Heart right ventricle (tissue), 16 donors: ENCODE measurements around the gene LRRC15. TPM values are rescaled to one million over a fixed set of nuclear protein-coding genes. Genes with fewer than 3 reads are reported as not detected.

Experiments used
- ATAC-seq, 8 donors: fragments of 200-7000 bp; cut with Tn5 transposase; one replicate each; pipeline ENCODE4 v1.9.1; 2020; ENCODE audit warnings: mild to moderate bottlenecking in 8 of 8, moderate library complexity in 8 of 8, moderate number of reproducible peaks in 1 of 8
- DNase-seq, 2 donors: peaks; one replicate each; pipeline ENCODE4 v3.0.0-alpha.2; 2020
- H3K27ac ChIP-seq, 10 donors: fragments of 200-600 bp; sonication (generic) in 2 of 10; one replicate each; pipeline versions ENCODE4 v1.5.0 to v1.8.0; 2020 to 2022; ENCODE audit warnings: mild to moderate bottlenecking in 3 of 10
- H3K27me3 ChIP-seq, 7 donors: fragments of 200-600 bp; one replicate each; pipeline ENCODE4 v1.8.0; 2021 to 2022; ENCODE audit warnings: mild to moderate bottlenecking in 2 of 7
- H3K36me3 ChIP-seq, 9 donors: fragments of 200-600 bp; sonication (generic) in 1 of 9; one replicate each; pipeline versions ENCODE4 v1.5.0 to v1.8.0; 2020 to 2022; ENCODE audit warnings: mild to moderate bottlenecking in 2 of 9
- H3K4me1 ChIP-seq, 9 donors: fragments of 200-600 bp; sonication (generic) in 1 of 9; one replicate each; pipeline versions ENCODE4 v1.5.0 to v1.8.0; 2020 to 2022; ENCODE audit warnings: mild to moderate bottlenecking in 4 of 9
- H3K4me3 ChIP-seq, 10 donors: fragments of 200-600 bp; sonication (generic) in 2 of 10; one replicate each; pipeline versions ENCODE4 v1.5.0 to v1.8.0; 2020 to 2022; ENCODE audit warnings: mild to moderate bottlenecking in 7 of 10, moderate library complexity in 2 of 10
- H3K9me3 ChIP-seq, 11 donors: fragments of 200-600 bp in 10 of 11; sonication (generic) in 2 of 11; one replicate each; pipeline versions ENCODE4 v1.5.0 to v1.8.0; 2013 to 2022; ENCODE audit warnings: mild to moderate bottlenecking in 2 of 11, control low read depth in 1 of 11, moderate library complexity in 1 of 11
- CTCF ChIP-seq, 9 donors: fragments of 200-600 bp; sonication (generic) in 2 of 9; IDR thresholded peaks; one replicate each; pipeline versions ENCODE4 v1.5.0 to v1.8.0; 2021 to 2022; ENCODE audit warnings: antibody characterized with exemption in 9 of 9, mild to moderate bottlenecking in 5 of 9, moderate library complexity in 1 of 9
- WGBS, 2 donors: extraction: QIAGEN DNeasy Blood & Tissue Kit; methylation state at CpG; one replicate each; pipeline ENCODE4 v1.1.7; 2013; ENCODE audit warnings: inconsistent platforms in 1 of 2; 5-methylcytosine and 5-hydroxymethylcytosine counted together
- intact Hi-C, 10 donors: fragments of 100-400 bp; cut with DNase I; formaldehyde crosslinking; loops; one replicate each; pipeline versions ENCODE4 v1.11.1 to v1.14.2; 2022
- polyA plus RNA-seq, 2 donors: library from polyadenylated mRNA; stranded (reverse); fragments of 200-250 nt; gene quantifications; one replicate each; pipeline ENCODE4 v1.2.3, GENCODE V29; 2013
- total RNA-seq, 10 donors: library from RNA; stranded (reverse); fragmentation: NEBNext Ultra II Directional in 3 of 10; extraction: Animal tissue kit (Norgen Biotek cat#: 25700) in 3 of 10; gene quantifications; one replicate each; pipeline versions ENCODE4 v1.2.1 to v1.2.4, GENCODE V29; 2021 to 2023
- donor health status: Arrhythmogenic right ventricular cardiomyopathy.
- donor health status: ischemic (EF 13 %, LVEDD 7.1; RV severe dilation, severe dysfunction).
- donor health status: healthy with polysubstance abuse.
- donor health status: DM: no; HTN: yes; CAD: no.
- donor health status: DM: no; HTN: no; CAD: no.
- donor health status: ischemic (EF 25% LVEDD 6.9; RV normal size, moderate dysfunction).
- donor health status: ischemic (EF 25% LVEDD 5.7; RV mildly dilated, moderate dysfunction).
- donor health status: healthy.
- donor health status: DM: yes; HTN: yes; CAD: no.
- donor health status: Ischemic cardiomyopathy.
- donor health status: ischemic (EF 35%, LVEDD 5.7; RV mildly dilated, moderate dysfunction).
- donor health status: nonischemic (EF 11% LVEDD 7.7; RV severe dilation, severe dysfunction).
- donor health status: DM: yes; HTN: yes; CAD: no.
- donor health status: PGD.
- donor health status: ischemic (EF 29% LVEDD 5.4; RV normal size, mild dysfunction).
- donor health status: nonischemic (EF 23%, LVEDD 6.1; RV moderate dilation, normal function).

Gene LRRC15
- total and polyA plus RNA-seq, 12 donors = 0.05 to 0.81 (median 0.21) TPM; not detected in 1

GRCh38 chr3:194342861-194343560, 26.5 kb downstream of the LRRC15 start:
- no peaks in the 10 kb centered on the region for H3K36me3 ChIP-seq
- no peaks in the 10 kb centered on the region for H3K9me3 ChIP-seq
- DNase-seq (no peak), ATAC-seq (no peak)
- H3K4me3 ChIP-seq = no peak overlapping the region
- no peak for TF ChIP-seq CTCF (IDR thresholded peaks at IDR 0.05)
- peaks cover 0 to 5% (median 0%) of the 10 kb centered on the region in 9 donors for H3K4me1 ChIP-seq
- intact Hi-C loops = loop anchor here in 1 of 10 donors (10.0 kb wide), 1 partner anchor 678 kb away; no protein-coding TSS in a partner anchor
- H3K27me3 ChIP-seq = peaks cover 0 to 25% (median 6%) of the 10 kb centered on the region in 7 donors
- WGBS, 2 donors = 88 to 94% methylated on average over 9 of the region's 9 CpGs
- H3K27ac ChIP-seq = no peak overlapping the region

GRCh38 chr3:194340757-194341400, 28.7 kb downstream of the LRRC15 start:
- H3K4me1 ChIP-seq = peaks cover 0 to 5% (median 0%) of the 10 kb centered on the region in 9 donors
- no peaks in the 10 kb centered on the region for H3K9me3 ChIP-seq
- TF ChIP-seq CTCF (IDR thresholded peaks at IDR 0.05) = no peak
- no peak overlapping the region for H3K27ac ChIP-seq
- H3K4me3 ChIP-seq = no peak overlapping the region
- WGBS, 2 donors = 92 to 93% methylated on average over 24 of the region's 24 CpGs
- no peak for DNase-seq
- no peak for ATAC-seq
- no peaks in the 10 kb centered on the region for H3K36me3 ChIP-seq
- intact Hi-C loops = loop anchor here in 1 of 10 donors (10.0 kb wide), 1 partner anchor 676 kb away; no protein-coding TSS in a partner anchor
- H3K27me3 ChIP-seq = peaks cover 0 to 25% (median 9%) of the 10 kb centered on the region in 7 donors

- 58 to 67% methylated on average over 5 of the region's 5 CpGs for WGBS, 2 donors
- Histone ChIP-seq H3K27ac (no peak overlapping the region), H3K9me3 (no peaks in the 10 kb centered on the region), H3K4me1 (peaks cover 0 to 5% (median 0%) of the 10 kb centered on the region in 9 donors), H3K36me3 (no peaks in the 10 kb centered on the region), H3K27me3 (peaks cover 0 to 30% (median 9%) of the 10 kb centered on the region in 7 donors), H3K4me3 (no peak overlapping the region)
- DNase-seq (no peak), ATAC-seq (no peak)
- intact Hi-C loops = loop anchor here in 6 of 10 donors (5.0 to 10.0 kb wide), 6 partner anchors 57 to 675 kb away; partner anchors contain the start of gene GP5 (in 1 of the 6)
- no peak for TF ChIP-seq CTCF (IDR thresholded peaks at IDR 0.05)
Observed at GRCh38 chr3:194339840-194340239, 29.7 kb downstream of the LRRC15 start.

GRCh38 chr3:194339356-194339755, 30.2 kb downstream of the LRRC15 start:
- 83 to 87% methylated on average over 9 of the region's 9 CpGs for WGBS, 2 donors
- ATAC-seq (no peak), DNase-seq (no peak)
- Histone ChIP-seq H3K4me1 (peaks cover 0 to 5% (median 0%) of the 10 kb centered on the region in 9 donors), H3K4me3 (no peak overlapping the region), H3K27me3 (peaks cover 0 to 29% (median 12%) of the 10 kb centered on the region in 7 donors), H3K9me3 (no peaks in the 10 kb centered on the region), H3K36me3 (no peaks in the 10 kb centered on the region), H3K27ac (no peak overlapping the region)
- intact Hi-C loops = loop anchor here in 5 of 10 donors (5.0 to 10.0 kb wide), 5 partner anchors 58 to 285 kb away; partner anchors contain the start of gene GP5 (in 1 of the 5)
- no peak for TF ChIP-seq CTCF (IDR thresholded peaks at IDR 0.05)
